Osteocyte (in vitro differentiated cells): ENCODE data around the gene NTSR2. TPM values are rescaled to one million over a fixed set of nuclear protein-coding genes. Genes with fewer than 3 reads are reported as not detected.

Experiments
- DNase-seq: peaks from one replicate; pipeline ENCODE4 v3.0.0; 2021; ENCODE audit warnings: mixed read lengths; ENCODE audit not compliant: unreplicated experiment; ENCODE audit errors: extremely low spot score
- H3K27ac Mint-ChIP-seq: one replicate; pipeline ENCODE4 v1.8.0; 2021; ENCODE audit warnings: mild to moderate bottlenecking, mixed read lengths; ENCODE audit not compliant: unreplicated experiment
- H3K27me3 Mint-ChIP-seq: one replicate; pipeline ENCODE4 v1.8.0; 2021; ENCODE audit warnings: mixed read lengths; ENCODE audit not compliant: unreplicated experiment
- H3K36me3 Mint-ChIP-seq: one replicate; pipeline ENCODE4 v1.8.0; 2021; ENCODE audit warnings: mixed read lengths; ENCODE audit not compliant: unreplicated experiment
- H3K4me1 Mint-ChIP-seq: one replicate; pipeline ENCODE4 v1.8.0; 2021; ENCODE audit warnings: mixed read lengths; ENCODE audit not compliant: unreplicated experiment
- H3K4me3 Mint-ChIP-seq: one replicate; pipeline ENCODE4 v1.8.0; 2021; ENCODE audit warnings: mild to moderate bottlenecking, moderate library complexity, mixed read lengths; ENCODE audit not compliant: unreplicated experiment
- H3K9me3 Mint-ChIP-seq: one replicate; pipeline ENCODE4 v1.8.0; 2021; ENCODE audit warnings: mixed read lengths; ENCODE audit not compliant: unreplicated experiment
- long read RNA-seq: library from polyadenylated mRNA; unstranded; transcript quantifications from one replicate; pipeline ENCODE4 v2.0.0, GENCODE V29; 2021
- total RNA-seq: library from RNA; stranded (reverse); gene quantifications from 2 replicates; pipeline ENCODE4 v1.2.1, GENCODE V29; 2021
- TF ChIP-seq, protein P1 (sequence below): fragments of 200-600 bp; sonication (generic); IDR thresholded peaks from 2 replicates; pipeline ENCODE4 v1.5.0; 2021; ENCODE audit warnings: antibody characterized with exemption, mild to moderate bottlenecking, moderate library complexity

The NTSR2 gene, protein sequence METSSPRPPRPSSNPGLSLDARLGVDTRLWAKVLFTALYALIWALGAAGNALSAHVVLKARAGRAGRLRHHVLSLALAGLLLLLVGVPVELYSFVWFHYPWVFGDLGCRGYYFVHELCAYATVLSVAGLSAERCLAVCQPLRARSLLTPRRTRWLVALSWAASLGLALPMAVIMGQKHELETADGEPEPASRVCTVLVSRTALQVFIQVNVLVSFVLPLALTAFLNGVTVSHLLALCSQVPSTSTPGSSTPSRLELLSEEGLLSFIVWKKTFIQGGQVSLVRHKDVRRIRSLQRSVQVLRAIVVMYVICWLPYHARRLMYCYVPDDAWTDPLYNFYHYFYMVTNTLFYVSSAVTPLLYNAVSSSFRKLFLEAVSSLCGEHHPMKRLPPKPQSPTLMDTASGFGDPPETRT
- not detected in 2 replicates for total RNA-seq
- long read RNA-seq, result 0 reads

DNA sequence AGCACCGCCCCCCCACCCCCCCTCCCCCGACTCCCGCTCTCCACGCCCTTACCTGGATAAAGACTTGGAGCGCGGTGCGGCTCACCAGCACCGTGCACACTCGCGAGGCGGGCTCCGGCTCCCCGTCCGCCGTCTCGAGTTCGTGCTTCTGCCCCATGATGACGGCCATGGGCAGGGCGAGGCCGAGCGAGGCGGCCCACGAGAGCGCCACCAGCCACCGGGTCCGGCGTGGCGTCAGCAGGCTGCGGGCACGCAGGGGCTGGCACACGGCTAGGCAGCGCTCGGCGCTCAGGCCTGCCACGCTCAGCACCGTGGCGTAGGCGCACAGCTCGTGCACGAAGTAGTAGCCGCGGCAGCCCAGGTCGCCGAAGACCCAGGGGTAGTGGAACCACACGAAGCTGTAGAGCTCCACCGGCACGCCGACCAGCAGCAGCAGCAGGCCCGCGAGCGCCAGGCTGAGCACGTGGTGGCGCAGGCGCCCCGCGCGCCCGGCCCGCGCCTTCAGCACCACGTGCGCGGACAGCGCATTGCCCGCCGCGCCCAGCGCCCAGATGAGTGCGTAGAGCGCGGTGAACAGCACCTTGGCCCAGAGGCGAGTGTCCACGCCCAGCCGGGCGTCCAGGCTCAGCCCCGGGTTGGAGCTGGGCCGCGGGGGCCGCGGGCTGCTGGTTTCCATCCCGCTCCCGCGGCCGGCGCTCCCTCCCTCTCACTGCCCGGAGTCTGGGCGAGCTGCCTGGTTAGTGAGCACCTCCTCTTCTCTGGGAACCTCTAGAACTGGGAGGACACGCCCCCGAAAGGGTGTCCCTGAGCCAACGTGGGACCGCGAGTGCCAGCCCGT lies at the start of gene NTSR2:
TSS of gene NTSR2 (minus strand) at position 742 of the 838 bp plus-strand sequence. CDS start at position 676, 66 bp downstream.
- no peak for DNase-seq
- H3K36me3 Mint-ChIP-seq, result no peaks in the 10 kb centered on the region

DNA sequence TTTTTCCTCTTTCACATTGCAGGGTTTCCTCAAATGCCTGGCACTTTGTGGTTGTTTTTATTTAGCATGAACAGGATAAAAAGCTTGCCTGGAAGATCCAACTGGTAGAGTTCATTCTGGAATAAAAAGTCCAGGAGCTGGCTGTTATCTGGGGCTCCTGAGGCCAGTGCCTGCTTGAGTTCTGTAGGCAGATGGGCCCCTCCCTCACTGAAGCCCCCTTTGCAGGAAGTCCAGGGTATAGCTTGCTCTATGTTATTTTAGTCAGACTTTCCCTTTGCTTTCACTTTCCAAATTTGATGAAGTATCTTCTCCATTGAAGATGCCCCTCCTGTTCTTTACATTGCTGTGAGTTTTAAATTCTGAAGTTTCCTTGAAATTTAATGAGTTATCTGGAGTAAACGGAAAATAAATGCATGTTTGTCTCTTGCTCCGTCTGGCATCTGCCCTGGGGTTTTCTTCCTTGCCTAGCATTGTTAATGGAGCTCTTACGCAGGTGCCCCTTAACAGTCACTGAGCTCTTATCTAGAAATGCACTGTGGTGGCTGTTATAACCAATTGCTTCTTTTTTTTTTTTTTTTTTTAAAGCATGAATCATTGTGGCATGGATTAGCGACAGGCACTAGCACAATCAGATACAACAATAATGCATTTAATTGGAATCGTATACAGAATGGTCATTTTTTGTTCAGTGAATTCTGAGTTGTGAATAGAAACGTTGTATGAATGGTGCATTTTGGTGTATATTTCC lies 49.4 kb upstream of the NTSR2 start:
- Mint-ChIP-seq H3K9me3 (no peaks in the 10 kb centered on the region), H3K27me3 (peaks cover 80% of the 10 kb centered on the region)

More for the DNA sequence above, at the start of gene NTSR2:
- TF ChIP-seq, protein P1, sequence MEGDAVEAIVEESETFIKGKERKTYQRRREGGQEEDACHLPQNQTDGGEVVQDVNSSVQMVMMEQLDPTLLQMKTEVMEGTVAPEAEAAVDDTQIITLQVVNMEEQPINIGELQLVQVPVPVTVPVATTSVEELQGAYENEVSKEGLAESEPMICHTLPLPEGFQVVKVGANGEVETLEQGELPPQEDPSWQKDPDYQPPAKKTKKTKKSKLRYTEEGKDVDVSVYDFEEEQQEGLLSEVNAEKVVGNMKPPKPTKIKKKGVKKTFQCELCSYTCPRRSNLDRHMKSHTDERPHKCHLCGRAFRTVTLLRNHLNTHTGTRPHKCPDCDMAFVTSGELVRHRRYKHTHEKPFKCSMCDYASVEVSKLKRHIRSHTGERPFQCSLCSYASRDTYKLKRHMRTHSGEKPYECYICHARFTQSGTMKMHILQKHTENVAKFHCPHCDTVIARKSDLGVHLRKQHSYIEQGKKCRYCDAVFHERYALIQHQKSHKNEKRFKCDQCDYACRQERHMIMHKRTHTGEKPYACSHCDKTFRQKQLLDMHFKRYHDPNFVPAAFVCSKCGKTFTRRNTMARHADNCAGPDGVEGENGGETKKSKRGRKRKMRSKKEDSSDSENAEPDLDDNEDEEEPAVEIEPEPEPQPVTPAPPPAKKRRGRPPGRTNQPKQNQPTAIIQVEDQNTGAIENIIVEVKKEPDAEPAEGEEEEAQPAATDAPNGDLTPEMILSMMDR, result no peak
- Mint-ChIP-seq H3K27me3 (peaks cover 57% of the 10 kb centered on the region), H3K27ac (no peak within 1 kb of the TSS), H3K4me1 (no peaks in the 10 kb centered on the region), H3K4me3 (no peak within 1 kb of the TSS), H3K9me3 (no peaks in the 10 kb centered on the region)

DNA sequence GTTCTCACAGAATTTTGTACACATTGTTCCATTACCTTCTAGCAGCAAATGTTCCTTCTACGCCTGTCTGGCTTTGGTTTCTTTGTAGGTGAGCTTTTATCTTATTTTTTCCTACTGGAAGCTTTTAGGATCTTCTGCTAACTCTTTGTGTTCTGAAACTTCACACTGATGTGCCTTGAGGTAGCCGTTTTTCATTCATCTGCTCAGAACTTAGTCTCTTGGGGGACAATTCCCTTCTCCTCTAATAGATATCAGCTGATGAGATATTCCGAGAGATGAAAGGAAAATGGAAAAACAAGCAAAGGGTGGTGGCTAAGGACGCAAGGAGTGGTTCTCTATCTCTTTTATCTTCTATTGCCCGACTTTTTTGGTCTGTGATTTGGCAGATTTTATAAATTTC lies 48.6 kb upstream of the NTSR2 start:
- TF ChIP-seq, protein P1, result no peak
- no peak overlapping the region for H3K27ac Mint-ChIP-seq
- no peak overlapping the region for H3K4me3 Mint-ChIP-seq
- H3K9me3 Mint-ChIP-seq, result no peaks in the 10 kb centered on the region
- H3K36me3 Mint-ChIP-seq, result no peaks in the 10 kb centered on the region
- H3K4me1 Mint-ChIP-seq, result peaks cover 8% of the 10 kb centered on the region
- peaks cover 80% of the 10 kb centered on the region for H3K27me3 Mint-ChIP-seq
- no peak for DNase-seq

More for the DNA sequence above, 49.4 kb upstream of the NTSR2 start:
- no peak for DNase-seq
- TF ChIP-seq, protein P1, result no peak
- Mint-ChIP-seq H3K4me1 (peaks cover 8% of the 10 kb centered on the region), H3K36me3 (no peaks in the 10 kb centered on the region), H3K4me3 (no peak overlapping the region), H3K27ac (no peak overlapping the region)

DNA sequence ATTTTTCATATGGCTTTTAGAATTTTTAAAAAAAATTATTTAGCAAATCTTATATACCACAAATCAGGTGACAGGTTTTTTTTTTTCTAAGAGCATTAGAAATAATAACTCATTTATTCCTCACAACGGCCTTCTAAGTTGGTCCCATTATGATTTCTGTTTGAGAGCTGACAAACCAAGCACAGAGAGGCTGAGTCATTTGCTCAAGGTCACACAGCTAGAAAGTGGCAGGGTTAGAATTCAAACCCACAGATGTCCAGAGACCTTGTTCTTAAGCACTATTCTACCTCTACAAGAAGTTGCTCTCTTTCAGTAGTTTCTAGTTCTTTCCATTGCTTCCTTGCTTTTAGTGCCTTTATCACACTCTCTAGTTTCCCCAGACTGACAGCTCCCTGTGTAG lies 47.6 kb upstream of the NTSR2 start:
- TF ChIP-seq, protein P1, result no peak

More for the DNA sequence above, 47.6 kb upstream of the NTSR2 start:
- no peak overlapping the region for H3K4me3 Mint-ChIP-seq
- no peak overlapping the region for H3K27ac Mint-ChIP-seq
- DNase-seq, result no peak
- H3K27me3 Mint-ChIP-seq, result peaks cover 70% of the 10 kb centered on the region
- H3K9me3 Mint-ChIP-seq, result no peaks in the 10 kb centered on the region
- H3K4me1 Mint-ChIP-seq, result peaks cover 8% of the 10 kb centered on the region
- no peaks in the 10 kb centered on the region for H3K36me3 Mint-ChIP-seq
